HG03196 (cell line): ENCODE data around the gene TRABD2B.

Experiments
- ATAC-seq: cut with Tn5 transposase; IDR thresholded peaks from one replicate; pipeline ENCODE4 v1.9.1; 2021; ENCODE audit not compliant: unreplicated experiment

Gene TRABD2B

GRCh38 chr1:47783638-47784496, 213.3 kb downstream of the TRABD2B start:
- ATAC-seq = no peak

GRCh38 chr1:47782414-47783166, 214.6 kb downstream of the TRABD2B start:
- no peak for ATAC-seq

GRCh38 chr1:47781171-47781959, 215.8 kb downstream of the TRABD2B start:
- no peak for ATAC-seq

- ATAC-seq = no peak
Measured at GRCh38 chr1:47780469-47780995, 216.7 kb downstream of the TRABD2B start.

- ATAC-seq = no peak
Measured at GRCh38 chr1:47779613-47780012, 217.6 kb downstream of the TRABD2B start.

- no peak for ATAC-seq
Measured at GRCh38 chr1:47778280-47778679, 218.9 kb downstream of the TRABD2B start.

- no peak for ATAC-seq
Measured at GRCh38 chr1:47777322-47777721, 219.9 kb downstream of the TRABD2B start.

GRCh38 chr1:47776667-47777131, 220.5 kb downstream of the TRABD2B start:
- no peak for ATAC-seq

GRCh38 chr1:47774986-47775834, 222.0 kb downstream of the TRABD2B start:
- ATAC-seq = no peak

- ATAC-seq = no peak
Measured at GRCh38 chr1:47772960-47773682, 224.1 kb downstream of the TRABD2B start.

GRCh38 chr1:47772281-47772680, 224.9 kb downstream of the TRABD2B start:
- no peak for ATAC-seq

- ATAC-seq = no peak
Measured at GRCh38 chr1:47771751-47772150, 225.4 kb downstream of the TRABD2B start.

- no peak for ATAC-seq
Measured at GRCh38 chr1:47769983-47770382, 227.2 kb downstream of the TRABD2B start.

- no peak for ATAC-seq
Measured at GRCh38 chr1:47769295-47769694, 227.9 kb downstream of the TRABD2B start.

GRCh38 chr1:47767741-47768100, 229.5 kb downstream of the TRABD2B start:
- ATAC-seq = no peak

GRCh38 chr1:47766832-47767740, 230.1 kb downstream of the TRABD2B start:
- no peak for ATAC-seq

- ATAC-seq = no peak
Measured at GRCh38 chr1:47765742-47766485, 231.3 kb downstream of the TRABD2B start.

GRCh38 chr1:47765236-47765635, 231.9 kb downstream of the TRABD2B start:
- ATAC-seq = no peak
